DMS 273 treated with DMSO at 0.1 percent for 48 hours (cell line): ENCODE measurements around the gene SOX9.
"Not testable (repeated sequence)": the region's sequence is repeated elsewhere in the genome, so short reads cannot be mapped to it uniquely, and the experiment has no call there.

Experiments
- DNase-seq: peaks from one replicate; lab custom pipeline; 2025; lab: John Stamatoyannopoulos, UW

Gene SOX9

GRCh38 chr17:72126575-72127486 is 6.0 kb downstream of the SOX9 start:
- DNase-seq, result peak; percentile 7

DNA sequence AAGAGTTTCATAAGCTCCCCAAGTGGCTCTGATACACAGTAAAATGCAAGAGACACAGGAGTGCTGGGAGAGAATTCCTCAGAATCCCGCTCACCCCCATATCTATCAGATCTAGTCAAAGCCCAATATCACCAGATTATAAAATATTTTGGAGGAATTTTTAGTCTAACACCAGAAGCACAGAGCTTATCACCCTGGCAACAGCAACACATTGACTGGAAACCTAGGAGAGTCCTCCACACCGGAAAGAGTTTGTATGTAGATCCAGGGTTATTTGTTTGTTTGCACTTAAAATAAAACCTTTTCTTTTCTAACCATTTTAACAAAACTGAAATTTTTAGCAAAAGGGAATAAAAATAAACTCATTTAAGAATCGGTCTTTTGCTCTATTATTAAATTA is 7.2 kb downstream of the SOX9 start:
- DNase-seq, result no peak

GRCh38 chr17:72134608-72135394 is 14.0 kb downstream of the SOX9 start:
- peak; percentile 49 for DNase-seq

GRCh38 chr17:72135546-72136325 is 14.9 kb downstream of the SOX9 start:
- peak; percentile 53 for DNase-seq

GRCh38 chr17:72136692-72137091 is 15.9 kb downstream of the SOX9 start:
- DNase-seq, result no peak

DNA sequence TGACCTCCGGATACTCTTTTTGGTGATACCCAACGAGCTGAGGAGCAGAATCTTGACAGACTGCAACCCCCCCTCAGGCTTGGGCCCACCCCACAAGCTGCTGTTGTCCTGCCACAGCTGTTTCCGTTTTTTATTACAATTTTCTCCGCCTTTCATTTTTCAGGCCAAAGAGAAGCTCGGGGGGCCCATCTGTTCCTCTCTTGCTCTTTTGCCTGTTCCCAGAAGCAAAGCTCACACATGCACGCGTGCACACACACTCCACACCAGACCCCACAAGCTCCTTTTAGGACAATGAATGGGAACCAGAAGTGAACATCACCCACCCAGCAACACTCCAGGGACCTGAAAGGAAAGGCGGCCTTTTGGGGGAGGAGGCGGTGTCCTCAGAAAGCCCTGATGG is 16.3 kb downstream of the SOX9 start:
- peak; percentile 89 for DNase-seq

DNA sequence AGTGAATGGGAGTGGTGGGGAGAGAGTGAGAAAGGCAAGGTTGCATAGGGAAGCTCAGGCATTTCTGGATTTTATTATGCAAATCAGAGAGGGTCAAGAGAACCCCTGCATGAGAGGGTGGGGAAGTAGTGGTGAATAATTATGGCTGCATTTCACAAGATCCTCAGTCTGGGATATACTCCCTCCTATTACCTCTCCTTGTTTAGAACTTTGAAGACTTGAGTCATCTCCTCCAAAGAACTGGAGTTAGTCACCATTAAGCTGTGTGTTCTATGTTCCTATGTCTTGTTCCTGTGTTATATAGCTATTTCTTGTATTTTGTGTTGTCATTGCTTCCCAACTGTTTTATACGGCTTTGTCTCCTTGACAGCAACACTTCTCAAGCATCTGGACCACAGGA is 18.4 kb downstream of the SOX9 start:
- no peak for DNase-seq

GRCh38 chr17:72141336-72141735 is 20.5 kb downstream of the SOX9 start:
- DNase-seq, result no peak

- DNase-seq, result not testable (repeated sequence)
Observed at GRCh38 chr17:72142097-72142496, 21.3 kb downstream of the SOX9 start.

GRCh38 chr17:72142614-72143013 is 21.8 kb downstream of the SOX9 start:
- DNase-seq, result peak; percentile 33

DNA sequence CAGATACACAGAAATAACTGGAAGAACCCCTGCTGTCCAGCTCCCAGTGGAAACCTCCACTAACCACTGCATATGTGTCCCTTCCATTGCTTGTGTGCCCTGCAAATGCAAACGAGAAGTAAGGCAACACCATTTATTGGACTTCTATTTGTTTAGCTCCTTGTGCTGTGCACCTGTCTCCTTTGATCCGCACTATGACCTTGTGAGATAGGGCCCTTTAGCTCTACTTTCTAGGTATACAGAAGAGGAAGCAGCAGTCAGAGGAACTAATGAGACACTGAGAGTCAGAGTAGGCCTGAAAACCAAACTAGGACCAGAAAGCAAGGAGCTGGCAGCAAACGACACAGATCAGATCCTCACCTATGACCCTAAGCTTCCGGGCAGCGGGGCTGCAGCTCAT is 22.4 kb downstream of the SOX9 start:
- no peak for DNase-seq

DNA sequence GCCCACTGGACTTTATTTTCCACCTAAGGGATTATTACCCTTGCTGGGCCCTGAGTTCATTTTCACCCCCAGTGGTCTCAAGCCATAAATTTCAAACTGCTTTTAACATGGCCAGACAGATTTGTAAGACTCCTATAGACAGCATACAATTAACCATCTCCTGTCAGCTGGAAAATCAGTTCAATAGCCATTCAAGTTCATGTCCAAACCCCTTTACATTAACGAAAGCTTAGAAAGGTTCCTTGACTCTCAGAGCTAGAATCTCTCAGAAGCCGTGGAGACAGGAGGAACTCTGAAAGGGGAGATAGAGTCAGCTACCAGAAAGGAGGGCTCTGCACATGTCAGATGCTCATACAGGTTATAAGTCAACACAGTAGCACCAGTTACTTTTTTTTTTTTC is 23.3 kb downstream of the SOX9 start:
- DNase-seq, result no peak

DNA sequence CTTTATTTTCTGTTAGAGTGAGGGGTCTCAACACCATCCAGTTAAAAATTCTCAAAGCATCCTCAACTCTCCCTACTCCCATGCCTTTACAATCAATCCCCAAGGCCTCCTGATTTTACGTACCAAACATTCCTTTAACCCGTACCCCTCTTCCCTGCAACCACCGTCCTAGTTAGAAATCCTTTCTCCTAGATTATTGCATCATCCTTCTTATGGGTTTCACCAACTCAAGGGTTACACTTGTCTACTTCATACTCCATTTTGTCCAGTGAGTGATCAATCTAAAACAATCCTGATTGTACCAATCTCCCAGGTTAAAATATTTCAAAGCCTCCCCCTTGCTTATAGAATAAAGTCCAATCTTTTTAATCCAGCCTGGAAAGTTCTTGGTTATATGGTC is 24.7 kb downstream of the SOX9 start:
- DNase-seq, result no peak

DNA sequence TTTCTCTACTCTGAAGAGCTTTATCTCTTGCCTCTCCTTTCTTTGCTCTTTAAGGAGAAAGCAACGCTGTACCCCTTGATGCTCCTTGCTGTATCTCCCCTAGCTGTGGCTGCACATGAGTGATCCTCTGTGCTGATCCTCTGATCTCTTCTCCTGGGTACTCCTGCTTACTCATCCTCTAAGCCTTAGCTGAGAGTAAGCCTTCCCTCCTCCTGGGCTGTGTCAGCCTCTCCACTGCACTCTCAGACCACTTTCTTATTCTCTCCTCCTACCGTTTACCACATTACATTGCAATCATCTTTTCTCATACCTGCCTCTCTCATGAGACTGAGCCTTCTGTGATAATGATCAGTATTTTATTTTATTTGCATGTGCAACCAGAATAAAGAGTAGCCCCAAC is 25.1 kb downstream of the SOX9 start:
- DNase-seq, result no peak

- no peak for DNase-seq
Observed at GRCh38 chr17:72146371-72146770, 25.6 kb downstream of the SOX9 start.

- DNase-seq, result no peak
Observed at GRCh38 chr17:72150632-72151460, 30.0 kb downstream of the SOX9 start.

DNA sequence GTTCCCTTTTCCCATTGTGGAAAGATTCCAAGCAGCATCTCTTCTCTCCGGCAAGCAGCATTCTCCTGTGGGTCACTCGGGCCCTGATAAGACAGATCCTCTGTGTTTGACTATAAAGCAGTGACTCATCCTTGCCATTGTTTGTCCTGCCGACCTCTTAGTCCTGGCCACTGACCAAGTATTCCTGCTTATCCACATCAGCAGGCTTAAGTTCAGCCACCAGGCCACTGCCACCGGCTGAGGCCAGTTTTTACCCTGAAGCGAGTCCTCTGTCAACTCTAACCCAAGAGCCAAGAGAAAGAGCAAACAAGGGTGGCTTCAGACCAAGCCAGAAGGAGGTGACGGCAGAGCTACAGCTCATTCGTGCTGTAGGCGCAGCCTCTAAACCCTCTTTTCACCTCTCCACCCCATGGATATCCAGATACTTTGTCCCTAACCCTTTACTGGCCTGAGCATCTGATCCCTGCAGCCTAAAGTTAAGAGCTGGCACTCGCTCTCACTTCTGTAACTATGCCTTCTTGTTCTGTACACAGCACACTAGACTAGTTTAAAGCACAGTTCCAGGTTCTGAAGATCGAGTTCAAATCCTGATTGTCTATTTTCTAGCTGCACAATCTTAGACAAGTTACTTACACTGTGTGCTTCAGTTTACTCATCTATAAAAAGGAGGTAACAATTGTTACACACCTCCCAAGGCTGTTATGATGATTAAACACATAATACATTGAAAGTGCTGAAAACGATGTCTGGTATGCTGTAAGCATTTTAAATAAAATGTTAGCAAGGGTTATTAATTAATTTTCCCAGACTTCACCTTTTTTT is 31.0 kb downstream of the SOX9 start:
- no peak for DNase-seq

DNA sequence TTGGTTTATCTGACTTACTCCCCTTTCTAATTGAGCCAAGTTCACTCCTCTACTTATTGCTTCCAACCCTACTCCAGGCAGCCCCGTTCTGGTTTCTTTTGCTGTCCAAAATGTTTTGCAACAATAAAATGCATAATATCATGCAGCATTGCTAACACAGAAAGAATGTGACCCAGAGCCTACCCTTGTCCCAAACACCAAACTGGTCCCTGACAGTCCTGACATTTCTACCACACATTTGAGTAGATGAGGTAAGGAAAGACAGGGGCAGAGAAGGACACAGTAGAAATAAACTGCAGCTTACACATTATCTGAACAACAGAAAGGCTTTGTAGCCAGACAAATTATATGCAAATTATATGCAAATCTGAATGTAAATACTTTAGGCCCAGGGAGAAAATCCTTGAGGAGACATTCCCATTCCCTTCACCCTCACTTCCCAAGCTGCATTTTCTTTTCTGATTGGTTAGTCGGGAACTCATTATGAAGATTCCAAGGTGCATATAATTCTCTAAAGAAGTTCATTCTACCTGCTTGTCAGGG is 31.6 kb downstream of the SOX9 start:
- DNase-seq, result no peak

GRCh38 chr17:72158895-72159885 is 38.4 kb downstream of the SOX9 start:
- DNase-seq, result peak; percentile 99
